ENCODE results near the gene RNASEL.
"Not testable (repeated sequence)": the region's sequence is repeated elsewhere in the genome, so short reads cannot be mapped to it uniquely, and the experiment has no call there.

Gene RNASEL

DNA sequence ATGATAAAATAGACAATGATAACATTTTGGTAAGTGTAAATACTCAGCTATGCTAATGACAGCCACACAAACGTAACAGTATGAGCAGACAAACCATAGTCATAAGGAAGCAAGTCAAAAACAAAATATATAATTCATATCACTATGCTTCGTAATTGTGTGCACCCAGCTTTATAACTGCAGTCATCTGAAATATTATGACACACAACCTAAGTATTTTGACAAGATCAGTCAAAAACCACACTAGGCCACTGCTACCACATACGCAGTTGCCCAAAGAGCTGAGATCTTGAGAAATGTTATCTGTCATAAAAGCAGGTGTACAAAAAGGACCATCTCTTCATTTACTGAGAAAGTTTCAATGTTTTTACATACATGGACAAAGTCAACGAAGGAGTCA, 26.0 kb downstream of the RNASEL start:
- DNase-seq (ENCODE audit: low read depth in 2 of 2) = no peak

DNA sequence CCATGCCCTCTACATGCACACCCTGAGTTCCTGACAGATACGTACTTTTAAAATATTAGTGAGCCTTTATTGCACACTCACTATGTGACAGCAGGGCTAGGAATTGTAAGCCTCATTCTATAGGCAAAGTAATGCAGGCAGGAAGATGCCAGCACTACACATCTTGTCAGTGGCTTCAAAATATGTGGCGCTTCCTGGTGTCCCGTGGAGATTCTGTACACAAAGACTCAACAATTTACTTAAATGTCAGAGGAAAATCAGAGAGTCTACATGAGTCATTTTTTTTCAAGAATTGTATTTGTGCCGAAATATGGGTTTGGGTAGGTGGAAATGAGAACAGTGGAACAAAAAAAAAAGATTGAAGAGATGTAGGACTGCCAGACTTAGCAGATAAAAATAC, 27.6 kb downstream of the RNASEL start:
- DNase-seq (ENCODE audit: low read depth in 2 of 2) = no peak

- DNase-seq (ENCODE audit: low read depth in 2 of 2) = no peak
Observed at GRCh38 chr1:182560392-182560984, 28.6 kb downstream of the RNASEL start.

- no peak for DNase-seq (ENCODE audit: low read depth in 2 of 2)
Observed at GRCh38 chr1:182556279-182556678, 32.8 kb downstream of the RNASEL start.

DNA sequence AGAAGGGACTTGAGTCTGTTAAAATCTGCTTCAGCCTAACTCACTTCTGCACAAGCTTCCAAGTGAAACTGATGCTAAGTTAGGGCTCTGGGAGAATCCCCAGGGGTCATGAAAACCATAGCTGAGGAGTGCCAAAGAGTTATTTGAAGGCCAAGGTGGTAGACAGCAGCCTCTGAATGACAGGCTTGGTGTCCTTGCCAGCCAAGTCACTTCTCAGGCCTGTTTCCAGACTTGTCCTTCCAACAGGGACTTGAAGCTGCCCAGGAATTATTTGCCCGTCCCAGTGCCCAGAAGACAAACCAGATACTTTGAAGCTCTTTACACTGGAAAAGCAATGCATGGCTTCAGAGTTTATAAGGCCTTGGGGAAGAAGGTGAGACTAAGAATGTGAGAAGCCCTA, 33.6 kb downstream of the RNASEL start:
- DNase-seq (ENCODE audit: low read depth in 2 of 2) = no peak

DNA sequence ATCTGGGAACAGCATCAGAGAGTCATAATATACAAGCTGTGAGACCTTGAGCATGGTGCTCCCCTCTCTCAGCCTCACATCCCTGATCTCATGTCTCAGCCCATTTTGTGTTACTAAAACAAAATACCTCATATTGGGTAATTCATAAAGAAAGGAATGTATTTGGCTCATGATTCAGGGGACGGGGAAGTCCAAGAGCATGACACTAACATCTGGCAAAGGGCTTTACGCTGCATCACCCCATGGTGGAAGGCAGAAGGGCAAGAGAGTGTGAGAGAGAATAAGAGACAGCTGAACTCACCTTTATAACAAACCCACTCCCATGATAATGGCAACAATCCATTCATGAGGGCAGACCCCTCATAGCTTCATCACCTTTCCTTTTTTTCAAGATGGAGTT, 36.5 kb downstream of the RNASEL start:
- no peak for DNase-seq (ENCODE audit: low read depth in 2 of 2)

DNA sequence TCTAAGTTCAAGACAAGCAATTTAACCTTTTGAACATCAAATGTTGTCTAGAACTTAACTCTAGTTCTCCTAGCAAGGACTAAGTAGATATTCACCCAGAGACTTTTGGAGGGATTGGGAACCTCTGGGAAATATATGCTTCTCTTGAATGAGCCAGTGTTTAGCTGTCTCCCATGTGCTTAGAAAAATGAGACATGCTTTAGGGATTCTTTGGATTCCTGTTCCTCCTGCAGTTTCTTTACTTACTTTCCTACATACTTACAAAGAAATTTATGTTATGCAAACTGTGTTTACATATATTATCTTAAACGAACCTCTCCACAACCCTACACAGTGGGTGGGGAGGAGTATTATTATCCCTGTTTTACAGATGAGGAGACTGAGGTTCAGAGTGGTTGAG, 39.2 kb downstream of the RNASEL start:
- DNase-seq (ENCODE audit: low read depth in 2 of 2) = no peak

DNA sequence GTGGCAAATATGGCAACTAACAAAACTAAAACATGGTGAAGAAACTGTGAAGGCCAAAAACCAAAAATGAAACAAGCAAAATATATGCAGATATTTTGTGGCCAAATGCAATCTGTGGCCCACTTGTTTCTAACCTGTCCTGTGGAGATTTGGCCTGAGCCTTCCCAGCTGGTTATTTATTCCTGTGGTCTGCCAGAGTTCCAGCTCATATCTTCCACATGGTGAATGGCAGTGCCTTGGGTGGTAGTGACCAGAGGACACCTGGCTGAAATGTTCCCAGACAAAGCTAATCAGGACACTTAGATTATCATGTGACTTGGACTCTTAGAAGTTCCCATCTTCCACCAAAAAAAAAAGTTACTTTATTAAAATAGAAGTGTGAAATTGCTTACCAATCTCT, 39.7 kb downstream of the RNASEL start:
- no peak for DNase-seq (ENCODE audit: low read depth in 2 of 2)

- no peak for DNase-seq (ENCODE audit: low read depth in 2 of 2)
Observed at GRCh38 chr1:182533896-182534295, 55.2 kb downstream of the RNASEL start.

GRCh38 chr1:182528206-182528605, 60.9 kb downstream of the RNASEL start:
- DNase-seq (ENCODE audit: low read depth in 2 of 2) = not testable (repeated sequence)

DNA sequence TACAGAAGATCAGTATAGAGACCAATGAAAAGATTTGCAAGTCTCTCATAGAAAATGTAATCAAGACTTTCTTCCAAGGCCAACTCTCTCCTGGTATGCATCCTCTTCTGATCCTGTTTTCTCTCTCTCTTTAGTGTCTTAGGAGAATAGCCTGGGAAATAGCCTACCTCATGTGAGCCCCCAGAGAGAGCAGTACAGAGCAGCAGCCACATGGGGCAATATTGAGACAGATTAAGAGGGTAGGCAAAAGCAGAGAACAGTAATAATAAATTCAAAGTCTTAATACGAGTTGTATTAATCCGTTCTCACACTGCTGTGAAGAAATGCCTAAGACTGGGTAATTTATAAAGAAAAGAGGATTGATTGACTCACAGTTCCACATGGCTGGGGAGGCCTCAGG, 61.4 kb downstream of the RNASEL start:
- no peak for DNase-seq (ENCODE audit: low read depth in 2 of 2)

DNA sequence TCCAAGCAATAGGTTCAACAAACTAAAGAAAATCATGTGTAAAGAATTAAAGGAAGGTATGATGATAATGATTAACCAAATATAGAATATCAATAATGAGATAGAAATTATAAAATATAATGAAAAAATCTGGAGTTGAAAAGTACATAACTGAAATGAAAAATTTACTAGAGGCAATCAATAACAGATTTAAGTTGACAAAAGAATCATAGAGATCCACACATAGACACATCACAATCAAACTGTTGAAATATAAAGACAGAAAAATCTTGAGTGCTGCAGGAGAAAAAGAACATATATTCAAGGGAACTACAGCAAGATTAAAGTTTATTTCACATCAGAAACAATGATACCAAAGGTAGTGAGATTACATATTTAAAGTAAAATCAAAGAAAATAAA, 63.7 kb downstream of the RNASEL start:
- DNase-seq (ENCODE audit: low read depth in 2 of 2) = no peak

All from stimulated activated CD4-positive, alpha-beta T cell treated with anti-CD3 and anti-CD28 coated beads, Interleukin-15, amount 100 ng/mL, for 48 hours (primary cell).